Raji (cell line): Measurements from ENCODE around the gene ERCC6L2.

Experiments
- POLR2A ChIP-seq: IDR thresholded peaks from 2 replicates; pipeline ENCODE4 v1.6.1; 2011; ENCODE audit warnings: low read depth, low read length, control low read depth; ENCODE audit not compliant: insufficient read depth

ERCC6L2 gene

DNA sequence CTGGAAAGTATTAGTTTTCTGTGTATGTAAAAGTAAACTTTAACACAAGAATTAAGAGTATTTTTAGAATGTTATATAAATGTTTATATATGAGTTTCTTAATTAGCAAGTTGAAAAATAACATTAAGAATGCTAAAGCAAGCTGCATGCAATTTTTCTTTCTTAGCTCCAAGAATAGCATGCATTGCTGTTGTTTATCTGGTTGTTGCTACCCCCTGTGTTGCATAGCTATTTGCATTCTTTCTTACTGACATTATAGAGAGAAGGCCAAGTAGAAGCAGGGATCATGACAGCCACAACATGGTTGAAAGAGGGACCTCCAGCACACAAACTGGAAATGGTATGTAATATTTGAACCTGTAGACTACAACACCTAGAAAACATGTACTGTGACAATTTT is 94.8 kb downstream of the ERCC6L2 start:
- TF ChIP-seq POLR2A, result no peak

DNA sequence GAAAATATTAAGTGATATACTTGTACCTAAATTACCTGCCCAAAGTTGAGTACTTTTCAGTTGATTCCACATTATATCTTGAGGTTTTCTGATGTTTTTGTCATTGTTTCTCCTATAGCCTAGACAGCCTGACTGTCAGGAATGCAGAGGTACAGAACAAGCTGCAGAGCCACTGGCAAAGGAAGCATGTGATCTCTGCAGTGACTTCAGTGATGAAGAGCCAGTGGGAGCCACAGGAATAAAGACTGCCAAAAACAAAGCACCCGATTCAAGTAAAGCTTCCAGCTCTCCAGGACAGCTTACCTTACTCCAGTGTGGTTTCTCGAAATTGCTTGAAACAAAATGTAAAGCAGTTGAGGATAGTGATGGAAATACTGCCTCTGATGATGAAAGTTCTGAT is 96.3 kb downstream of the ERCC6L2 start:
- TF ChIP-seq POLR2A, result no peak

DNA sequence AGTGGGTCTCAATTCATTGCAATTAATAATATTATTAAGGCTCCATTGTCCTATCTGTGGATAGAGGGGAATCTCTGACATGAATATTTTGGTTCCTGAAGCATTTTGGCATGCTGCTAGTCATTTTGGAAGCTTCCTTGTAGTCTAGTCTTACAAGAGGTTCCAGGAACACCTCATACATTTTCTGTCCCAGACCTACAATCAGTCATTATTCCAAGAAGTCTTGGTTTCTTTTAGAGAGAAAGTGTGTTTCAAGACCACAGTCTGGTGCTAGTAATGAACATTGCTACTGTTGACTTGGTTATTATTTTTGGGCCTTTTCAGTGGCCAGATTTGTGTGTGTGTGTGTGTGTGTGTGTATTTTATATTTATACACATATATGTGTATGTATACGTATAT is 98.9 kb downstream of the ERCC6L2 start:
- no peak for TF ChIP-seq POLR2A

DNA sequence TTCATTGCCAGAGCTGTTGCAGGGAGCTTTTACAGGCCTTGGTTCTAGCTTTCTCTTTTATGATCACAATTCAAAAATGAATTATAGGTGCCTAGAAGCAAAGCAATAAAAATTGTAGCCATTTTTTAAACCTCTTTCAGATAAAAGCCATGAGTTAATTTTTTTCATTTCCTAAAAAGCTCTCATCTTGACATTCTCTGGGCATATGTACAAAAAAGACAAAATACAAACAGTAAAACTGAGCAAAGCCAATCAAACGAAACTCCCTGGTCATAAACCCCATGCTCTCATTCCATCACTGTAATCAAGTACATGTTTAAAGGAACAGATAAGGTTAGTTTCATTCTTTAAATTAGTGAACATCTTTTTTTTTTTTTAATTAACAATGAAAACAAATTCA is 101.9 kb downstream of the ERCC6L2 start:
- no peak for TF ChIP-seq POLR2A

DNA sequence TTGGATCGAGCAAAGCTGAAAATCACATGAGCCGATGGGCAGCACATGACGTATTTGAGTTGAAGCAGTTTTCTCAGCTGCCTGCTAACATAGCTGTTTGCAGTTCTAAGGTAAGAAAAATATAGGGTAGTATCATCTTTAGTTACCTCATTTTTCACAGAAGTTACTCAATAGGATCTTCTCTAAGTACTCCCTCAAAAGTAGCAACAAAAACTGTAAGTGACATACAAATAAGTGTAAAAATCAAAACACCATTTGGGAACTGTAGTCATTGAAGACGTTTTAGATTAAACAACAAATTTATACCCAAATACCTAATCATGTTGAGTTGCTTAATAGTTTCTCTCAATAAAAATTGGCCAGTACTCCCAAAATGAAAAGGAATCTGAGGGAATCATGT is 102.6 kb downstream of the ERCC6L2 start:
- no peak for TF ChIP-seq POLR2A

GRCh38 chr9:95979446-95979845 is 104.0 kb downstream of the ERCC6L2 start:
- no peak for TF ChIP-seq POLR2A

GRCh38 chr9:95980262-95981125 is 105.0 kb downstream of the ERCC6L2 start:
- no peak for TF ChIP-seq POLR2A

DNA sequence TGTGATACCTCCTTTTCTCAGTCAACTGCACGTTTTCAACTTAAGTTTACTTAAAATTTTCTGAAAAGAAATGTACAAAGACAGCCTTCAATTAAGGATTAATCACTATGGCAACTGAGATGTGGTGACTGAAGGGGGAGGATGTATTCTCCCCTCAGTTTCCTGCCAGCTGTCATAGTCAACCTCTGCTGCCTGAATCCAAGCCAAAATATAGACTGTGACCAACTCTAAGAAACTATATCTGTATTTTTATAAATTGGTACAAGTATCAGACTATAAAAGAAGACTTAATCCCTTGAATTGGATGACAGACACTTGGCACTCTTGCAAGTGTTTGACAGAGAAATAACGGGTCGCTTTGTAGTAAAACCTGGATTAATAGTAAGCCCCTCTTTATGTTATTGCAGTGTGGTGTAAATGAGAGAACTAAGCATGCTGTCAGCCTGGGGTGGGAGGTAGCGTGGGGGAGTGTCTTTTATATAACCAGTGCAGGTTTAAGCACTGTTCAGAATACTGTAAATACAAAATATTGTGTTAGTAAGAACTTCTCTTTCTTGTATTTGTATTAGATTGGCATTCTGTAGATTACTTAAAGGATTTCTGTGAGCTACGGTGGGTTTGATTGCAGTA is 106.4 kb downstream of the ERCC6L2 start:
- TF ChIP-seq POLR2A, result no peak

- no peak for TF ChIP-seq POLR2A
These were observed 110.1 kb downstream of the ERCC6L2 start for GRCh38 chr9:95985440-95986055.

GRCh38 chr9:95989297-95989696 is 113.8 kb downstream of the ERCC6L2 start:
- no peak for TF ChIP-seq POLR2A

DNA sequence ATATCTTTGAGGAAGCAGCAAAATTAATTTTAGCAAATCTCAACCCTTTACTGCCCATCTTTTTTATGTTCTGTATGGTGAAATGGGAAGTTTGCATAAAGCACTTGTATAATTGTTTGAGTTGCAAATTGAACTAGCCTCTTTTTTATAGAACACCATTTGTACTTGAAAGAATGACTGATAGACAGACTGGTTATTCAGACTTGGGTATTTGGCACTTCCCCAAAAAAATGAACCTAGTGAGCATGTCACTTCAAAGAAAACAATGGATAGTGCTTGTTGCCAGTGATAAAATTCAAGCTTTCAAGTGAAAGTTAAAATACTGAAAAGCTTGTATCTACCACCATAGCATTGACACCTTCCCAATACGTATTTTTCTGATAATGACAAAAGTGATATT is 115.8 kb downstream of the ERCC6L2 start:
- TF ChIP-seq POLR2A, result no peak

- no peak for TF ChIP-seq POLR2A
These were observed 117.0 kb downstream of the ERCC6L2 start for GRCh38 chr9:95992536-95992935.

DNA sequence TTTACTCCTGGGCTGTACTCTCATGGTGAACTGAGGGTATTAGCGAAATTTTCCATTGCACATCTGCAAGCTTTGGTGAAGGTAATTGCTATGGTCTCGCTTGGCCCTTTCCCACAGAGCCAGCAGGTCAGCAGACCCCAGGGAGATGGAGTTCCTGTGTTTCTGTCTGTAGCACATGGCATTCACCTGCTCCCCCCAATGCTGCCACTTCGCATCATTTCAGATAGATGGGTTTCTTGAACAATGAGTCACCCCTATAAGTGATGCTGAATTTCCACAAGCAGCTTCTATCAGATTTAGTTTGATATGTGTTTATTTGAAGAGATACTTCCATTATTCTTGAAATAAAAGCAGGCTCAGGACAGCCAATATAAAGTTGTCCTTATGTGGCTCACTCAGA is 117.8 kb downstream of the ERCC6L2 start:
- no peak for TF ChIP-seq POLR2A

- TF ChIP-seq POLR2A, result no peak
These were observed 123.9 kb downstream of the ERCC6L2 start for GRCh38 chr9:95999390-95999789.

GRCh38 chr9:96004379-96004778 is 128.9 kb downstream of the ERCC6L2 start:
- TF ChIP-seq POLR2A, result no peak

DNA sequence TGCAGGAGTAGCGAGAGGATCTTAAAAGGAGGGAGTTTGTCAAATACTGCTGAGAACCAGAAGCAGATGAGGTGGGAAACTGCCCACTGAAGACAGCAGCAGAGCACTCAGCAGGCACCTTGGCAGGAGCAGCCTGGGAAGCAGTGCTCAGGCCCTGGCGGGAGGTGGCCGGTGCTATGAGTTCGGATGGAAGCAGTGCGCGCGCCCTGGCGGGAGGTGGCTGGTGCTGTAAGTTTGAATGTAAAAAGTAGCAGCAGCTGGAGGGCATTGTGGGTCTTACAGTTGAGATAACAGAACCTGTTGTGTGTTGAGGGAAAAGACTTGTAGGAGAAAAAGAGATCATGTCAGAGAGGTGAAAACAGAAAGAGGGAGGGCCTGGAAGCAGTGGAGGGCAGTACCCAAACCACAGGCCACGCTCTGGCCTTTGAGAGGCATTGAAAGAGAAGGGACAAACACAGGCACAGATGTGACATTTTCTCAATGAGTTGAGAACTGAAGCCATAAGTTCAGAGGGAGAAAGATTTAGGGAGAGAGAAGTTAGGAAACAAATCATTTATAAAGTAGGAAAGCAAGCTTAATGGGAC is 130.9 kb downstream of the ERCC6L2 start:
- TF ChIP-seq POLR2A, result no peak
